NOMO-1 treated with DMSO at 0.1 percent for 48 hours (cell line): ENCODE data around the gene DMBX1.

Source experiments
- DNase-seq: peaks from one replicate; lab custom pipeline; 2025; ENCODE audit not compliant: unreplicated experiment; lab: John Stamatoyannopoulos, UW

The DMBX1 gene

DNA sequence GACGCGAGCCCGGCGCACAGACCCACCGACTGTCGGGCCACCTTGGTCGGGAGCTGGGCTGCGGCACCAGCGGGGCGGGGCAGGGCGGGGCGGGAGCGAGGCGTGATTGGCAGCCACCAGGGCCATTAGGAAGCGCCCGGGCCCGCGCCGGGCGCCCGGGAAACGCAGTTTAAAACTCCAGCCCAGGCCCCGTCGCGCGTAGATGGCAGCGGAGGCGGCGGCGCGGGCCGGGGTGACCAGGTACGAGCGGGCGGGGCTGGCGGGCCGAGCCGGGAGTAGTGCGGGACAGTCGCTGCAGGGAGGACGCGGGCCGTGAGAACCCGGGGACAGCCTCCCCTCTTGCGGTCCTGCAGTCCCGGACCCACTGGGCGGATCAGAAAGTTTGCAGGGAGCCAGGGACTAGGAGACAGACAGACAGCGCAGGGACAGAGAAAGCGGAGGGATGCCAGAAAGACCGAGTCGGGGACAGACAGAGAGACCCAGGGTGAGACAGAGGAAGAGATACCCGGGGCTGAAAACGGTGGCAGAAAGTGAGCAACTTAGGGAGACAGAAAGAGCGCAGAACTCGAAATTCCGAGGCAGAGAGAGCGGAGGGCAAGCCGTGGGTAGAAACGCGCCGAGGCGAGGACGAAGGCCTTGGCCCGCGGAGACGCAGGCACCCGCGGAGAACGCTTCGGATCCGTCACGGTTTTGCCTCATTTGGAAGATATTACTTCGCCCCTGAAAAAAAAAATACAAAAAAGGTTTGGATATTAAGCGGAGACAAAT lies at the start of gene DMBX1:
Gene DMBX1, plus strand, starts transcription at position 199 of the 768 bp plus-strand sequence. CDS start 17,175 bp downstream, outside the sequence.
- peak; percentile 22 for DNase-seq

DNA sequence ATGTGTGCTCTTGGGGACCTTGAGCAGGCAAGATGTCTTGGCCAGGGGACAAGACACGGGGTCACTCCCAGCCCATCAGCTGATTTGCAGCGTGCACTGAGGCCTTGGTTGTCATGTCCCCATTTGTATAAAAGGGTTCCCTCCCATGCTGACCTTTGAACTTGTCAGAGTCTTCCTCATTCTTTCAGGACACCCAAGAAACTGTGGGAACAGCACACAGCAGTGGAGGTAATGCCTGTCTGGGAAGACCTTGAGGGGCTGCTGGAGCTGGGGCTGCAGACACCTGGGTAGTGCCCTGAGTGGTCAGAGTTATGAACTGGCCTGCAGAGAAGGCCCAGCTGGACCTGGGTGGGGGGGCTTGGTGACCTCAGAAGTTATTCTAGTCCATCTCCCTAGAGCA lies 49.2 kb upstream of the DMBX1 start:
- DNase-seq = no peak

DNA sequence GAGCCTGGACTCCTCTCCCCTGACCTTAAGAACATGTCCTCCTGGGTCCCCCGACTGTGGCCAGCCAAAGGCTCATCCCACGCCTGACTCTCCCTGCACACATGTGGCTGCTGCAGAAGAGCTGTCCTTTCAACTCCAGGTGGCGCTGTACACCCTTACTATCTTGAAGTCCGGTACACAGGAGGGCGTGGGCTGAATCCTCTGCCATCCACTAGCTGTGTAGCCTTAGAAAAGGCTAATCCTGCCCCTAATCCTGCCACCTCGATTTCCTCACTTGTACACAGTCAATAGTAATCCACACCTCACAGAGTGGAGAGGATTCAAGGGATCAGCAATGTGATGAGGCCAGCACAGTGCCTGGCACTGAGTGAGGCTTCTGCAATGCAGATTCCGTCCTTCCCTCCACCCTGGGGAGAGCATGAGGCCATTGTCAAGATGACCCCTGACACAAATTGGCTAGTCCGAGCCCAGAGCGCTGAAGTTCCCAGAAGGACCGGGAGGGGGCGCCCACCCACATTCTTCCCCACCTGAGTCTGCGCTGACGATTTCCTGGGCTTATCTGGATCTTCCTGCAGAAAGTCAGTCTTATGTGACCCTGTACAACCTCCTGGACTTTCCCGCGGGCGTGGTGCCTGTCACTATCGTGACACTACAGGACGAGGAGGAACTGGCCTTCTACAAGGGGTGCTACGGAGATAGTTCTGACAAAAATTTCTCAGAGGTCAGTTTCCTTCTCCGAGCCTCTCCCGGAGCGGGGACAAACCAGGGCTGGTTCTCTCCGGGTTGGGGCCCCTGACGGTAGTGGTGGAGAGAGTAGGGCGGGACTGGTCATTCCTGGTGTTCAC lies 47.1 kb upstream of the DMBX1 start:
- DNase-seq = peak; percentile 74

DNA sequence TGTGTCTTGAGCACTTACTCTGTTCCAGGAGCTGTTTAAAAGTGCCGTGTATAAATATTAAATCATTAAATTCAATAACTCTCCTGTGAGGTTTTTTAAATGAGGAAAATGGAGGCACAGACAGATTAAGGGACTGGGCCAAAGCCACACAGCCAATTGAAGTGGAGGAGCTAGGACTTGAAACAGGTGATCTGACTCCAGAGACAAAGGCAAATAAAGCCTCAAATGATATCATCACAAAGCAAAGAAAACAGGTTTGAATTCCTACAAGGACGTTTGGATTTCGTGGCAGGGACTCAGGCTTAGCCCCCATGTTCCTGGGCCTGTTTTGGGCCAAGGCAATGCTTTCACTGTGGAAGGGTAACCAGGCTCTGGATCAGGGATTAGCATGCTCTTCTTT lies 45.2 kb upstream of the DMBX1 start:
- DNase-seq = no peak

DNA sequence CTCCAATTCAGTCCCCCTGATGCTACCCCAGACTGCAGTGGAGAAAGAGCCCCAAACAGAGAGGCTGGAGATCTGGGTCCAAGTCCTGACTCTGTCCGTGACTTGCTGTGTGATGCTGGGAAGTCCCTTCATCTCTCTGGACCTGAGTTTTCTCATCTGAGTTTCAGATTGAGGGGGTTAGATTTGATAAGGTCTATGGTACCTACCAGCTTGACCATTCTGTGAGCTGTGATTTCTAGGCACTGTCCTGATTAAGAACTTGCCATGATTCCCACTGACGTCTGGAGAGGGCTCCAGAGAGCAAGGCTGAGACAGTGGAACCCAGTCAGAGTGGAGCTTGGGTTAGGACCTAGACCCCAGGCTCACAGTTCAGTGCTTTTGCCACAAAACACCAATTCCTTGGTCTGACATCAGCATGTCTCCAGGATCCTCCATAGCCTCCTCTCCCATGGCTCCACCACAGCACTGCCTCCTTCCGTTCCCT lies 43.8 kb upstream of the DMBX1 start:
- no peak for DNase-seq

DNA sequence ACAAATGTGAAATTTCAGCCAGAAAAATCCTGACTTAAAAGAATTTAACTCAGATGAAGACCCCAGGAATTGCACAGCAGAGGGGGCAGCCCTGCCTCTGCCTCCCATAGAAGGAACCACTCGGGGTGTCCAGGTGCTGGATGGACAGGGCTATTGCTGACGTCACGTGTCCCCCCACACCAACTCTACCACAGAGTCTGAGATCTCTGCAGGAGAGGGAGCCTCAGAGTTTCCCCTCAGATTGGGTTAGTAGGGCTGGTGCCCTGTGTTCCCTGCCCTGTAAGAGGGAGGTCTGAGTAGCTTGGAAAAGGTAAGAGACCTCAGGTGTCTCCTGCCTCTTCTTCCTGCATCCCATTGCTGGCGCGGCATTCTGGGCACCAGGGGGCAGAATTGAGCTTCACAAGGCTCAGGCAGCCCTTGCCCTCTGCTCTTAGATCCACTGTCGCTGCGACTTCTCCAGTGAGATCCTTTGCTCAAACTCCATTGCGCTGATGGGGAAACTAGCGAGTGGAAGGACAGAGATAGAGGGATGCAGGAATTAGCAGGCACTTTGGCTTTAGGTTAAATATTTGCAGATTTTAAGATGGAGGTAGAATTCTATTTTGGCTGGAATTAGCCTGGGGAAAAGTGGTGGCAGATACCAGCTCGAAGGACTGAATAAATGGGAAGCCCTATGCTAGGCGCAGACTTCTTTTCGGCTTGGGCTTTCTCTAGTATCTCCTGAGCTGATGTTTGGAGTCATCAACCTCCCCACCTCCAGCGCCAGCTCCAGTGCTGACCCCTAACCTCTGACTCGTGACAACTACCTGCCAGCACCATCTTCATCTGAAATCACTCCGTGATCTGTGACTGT lies 42.8 kb upstream of the DMBX1 start:
- DNase-seq = peak; percentile 41

DNA sequence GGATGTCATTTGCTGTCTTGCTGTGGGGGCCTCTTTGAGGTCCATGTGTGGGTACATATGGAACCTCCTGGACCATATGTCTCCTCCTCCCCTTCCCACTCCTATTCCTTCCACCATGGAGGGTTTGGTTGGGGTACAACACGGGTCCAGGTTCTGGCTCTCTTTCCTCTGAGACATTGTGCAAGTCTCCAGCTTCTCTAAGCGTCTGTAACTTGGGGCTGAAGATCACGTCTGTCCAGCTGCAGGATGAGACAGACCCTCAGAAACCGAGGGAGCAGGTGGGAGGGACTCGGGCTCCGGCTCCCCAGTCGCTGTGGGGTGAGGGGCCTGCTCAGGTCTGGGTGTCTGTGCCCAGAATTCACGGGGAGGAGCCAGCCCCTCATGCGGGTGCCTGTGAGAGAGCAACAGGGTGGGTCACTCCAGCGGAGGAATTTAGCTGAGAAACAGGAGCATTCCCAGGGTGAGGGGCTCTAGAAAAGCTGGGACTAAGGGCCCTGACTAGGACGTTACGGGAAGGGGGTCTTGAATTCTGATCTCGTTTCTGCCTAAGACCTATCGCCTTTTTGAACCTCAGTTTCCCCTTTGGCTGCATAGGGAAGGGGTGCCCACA lies 42.0 kb upstream of the DMBX1 start:
- DNase-seq = no peak

DNA sequence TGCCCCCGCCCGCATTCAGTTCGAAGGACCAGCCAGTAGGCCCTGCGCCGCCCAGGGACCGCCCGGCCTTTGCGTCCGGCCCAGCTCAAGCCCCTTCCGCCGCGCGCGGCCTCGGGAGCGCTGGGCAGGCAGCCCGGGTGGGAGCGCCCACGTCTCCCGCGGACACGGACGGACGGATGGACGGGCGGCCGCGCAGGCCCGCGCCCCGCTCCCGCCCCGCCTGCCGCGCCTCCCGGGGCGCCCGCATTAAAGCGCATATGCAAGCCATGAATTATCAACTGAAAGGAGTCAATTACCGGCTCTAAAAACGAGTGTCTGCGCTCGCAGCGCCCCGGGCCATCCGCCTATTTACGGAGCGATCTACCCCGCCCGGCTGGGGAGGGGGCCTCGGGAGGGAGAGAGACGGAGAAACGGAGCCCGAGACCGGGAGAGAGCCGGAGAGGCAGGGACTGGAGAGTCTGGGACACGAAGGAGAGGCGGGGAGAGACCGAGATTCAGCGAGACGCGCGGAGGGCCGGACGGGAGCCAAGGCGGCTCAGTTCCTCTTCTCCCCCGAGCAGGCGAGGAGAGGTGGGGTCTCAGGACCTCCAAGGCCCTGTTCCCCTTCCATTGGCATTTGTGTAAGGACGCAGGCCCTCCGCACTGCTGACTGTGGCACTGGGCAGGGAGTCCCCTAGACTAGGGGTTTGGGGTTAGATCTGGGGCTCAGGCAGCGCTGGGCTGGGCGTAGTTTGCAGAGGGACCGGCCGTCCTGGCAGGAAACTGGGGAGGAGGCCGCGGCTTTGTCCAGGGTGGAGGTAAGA lies 41.3 kb upstream of the DMBX1 start:
- no peak for DNase-seq

DNA sequence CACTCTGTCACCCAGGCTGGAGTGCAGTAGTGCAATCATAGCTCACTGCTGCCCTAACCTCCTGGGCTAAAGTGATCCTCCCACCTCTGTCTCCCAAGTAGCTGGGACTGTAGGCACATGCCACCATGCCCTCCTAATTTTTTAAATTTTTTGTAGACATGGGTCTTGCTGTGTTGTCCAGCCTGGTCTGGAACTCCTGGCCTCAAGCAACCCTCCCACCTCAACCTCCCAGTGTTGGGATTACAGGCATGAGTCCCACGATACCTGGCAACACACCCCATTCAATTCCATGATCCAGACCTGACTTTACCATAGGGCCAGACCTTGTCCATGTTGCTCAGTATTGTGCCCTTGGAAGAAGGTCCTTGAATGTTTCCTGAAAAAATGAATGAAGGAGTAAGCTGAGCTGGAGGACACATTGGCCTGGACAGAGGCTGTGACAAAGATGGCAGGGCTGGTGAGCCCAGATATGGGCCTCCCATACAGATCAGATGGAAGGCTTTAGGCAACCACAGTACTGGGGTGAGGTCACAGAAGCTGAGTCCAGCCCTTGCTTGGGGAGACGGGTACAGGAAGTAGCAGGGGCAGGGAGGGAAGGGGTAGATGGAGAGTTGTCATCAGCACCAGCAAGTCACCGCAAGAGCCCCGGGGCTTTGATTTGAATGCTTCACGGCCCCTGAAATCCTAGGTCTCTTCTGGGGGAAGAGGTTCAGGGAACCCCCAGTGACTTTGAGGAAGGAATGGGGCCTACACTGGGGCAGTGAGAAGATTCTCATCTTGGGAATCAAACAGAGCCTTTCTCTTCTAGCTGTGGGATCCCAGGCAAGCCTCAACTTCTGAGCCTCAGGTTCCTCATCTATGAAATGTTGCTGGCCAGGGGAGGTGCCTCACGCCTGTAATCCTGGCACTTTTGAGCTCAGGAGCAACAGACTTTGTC lies 40.1 kb upstream of the DMBX1 start:
- no peak for DNase-seq

DNA sequence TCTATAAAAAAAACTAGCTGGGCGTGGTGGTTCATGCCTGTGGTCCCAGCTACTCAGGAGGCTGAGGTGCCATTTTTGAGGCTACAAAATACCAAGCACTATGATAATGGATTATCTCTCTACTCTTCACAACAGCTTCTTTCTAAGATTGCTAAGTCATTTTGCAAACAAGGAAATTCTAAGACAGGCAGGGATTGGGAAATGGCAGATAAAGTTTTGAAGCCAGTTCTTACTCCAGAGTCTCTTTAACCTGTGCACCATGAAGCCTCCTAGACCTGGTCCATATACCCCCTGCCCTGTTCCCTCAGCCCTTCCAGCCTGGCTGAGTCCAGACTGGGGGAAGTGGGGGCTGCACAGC lies 39.5 kb upstream of the DMBX1 start:
- DNase-seq = no peak

DNA sequence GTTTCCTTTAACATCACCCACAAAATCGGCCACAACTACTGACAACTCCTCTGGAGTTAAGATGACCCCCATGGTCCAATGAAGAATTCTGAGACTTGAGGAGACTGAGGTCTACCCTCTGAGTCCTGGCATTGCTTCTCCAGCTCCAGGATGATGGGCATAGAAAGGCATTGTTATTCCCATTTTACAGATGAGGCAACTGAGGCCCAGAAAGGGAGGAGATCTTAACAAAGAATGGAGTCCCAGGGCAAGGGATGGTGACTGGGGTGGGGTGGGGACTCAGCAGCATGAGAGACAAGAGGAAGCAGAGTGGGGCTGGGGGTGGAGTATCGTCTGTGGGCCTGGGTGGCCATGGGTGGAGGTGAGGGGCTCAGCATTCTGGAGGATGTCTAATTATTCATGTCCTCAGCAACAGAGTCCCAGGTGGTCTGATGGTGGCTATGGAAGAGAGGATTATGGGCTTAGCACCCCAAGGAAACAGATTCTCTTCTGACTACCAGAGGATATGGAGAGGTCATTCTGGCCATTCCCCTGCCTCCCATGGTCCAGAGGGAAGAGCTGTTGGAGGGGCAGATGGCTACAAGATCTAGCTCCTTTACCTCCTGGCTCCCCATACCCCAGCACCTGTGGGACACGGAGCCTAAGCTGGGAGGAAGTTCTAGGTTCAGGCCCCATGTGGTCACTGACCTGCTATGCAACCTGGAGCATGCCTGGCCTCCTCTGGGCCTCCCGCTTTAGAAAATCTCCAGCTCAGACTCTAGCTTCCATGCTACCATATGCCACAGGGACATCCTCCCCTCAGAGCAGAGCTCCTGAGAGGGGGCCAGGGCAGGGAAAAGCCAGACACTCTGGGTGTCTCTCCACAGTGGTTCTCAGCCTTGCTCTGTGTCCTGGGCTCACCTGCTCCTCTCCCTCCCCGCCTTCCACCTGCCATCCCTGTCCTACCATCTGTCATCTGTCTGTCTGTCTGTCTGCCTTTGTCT lies 37.4 kb upstream of the DMBX1 start:
- DNase-seq = no peak

DNA sequence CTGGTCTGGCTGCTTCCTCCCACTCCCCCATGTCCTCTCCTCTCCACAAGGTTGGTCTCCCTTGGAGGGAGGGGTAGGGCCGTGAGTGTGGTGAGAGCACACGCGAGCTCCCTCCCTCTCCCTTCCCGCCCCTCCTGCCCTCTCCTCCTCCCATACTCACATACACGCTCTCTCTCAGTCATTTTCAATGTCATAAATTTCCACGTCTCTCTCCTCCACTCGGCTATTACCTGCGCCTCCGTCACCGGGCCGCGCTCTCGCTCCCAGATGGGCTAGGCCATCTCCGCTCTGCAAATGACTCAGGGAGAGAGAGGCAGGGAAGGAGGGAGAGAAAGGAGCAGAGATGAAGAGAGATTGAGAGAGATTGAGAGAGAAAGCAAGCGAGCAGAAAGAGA lies 36.7 kb upstream of the DMBX1 start:
- DNase-seq = no peak

DNA sequence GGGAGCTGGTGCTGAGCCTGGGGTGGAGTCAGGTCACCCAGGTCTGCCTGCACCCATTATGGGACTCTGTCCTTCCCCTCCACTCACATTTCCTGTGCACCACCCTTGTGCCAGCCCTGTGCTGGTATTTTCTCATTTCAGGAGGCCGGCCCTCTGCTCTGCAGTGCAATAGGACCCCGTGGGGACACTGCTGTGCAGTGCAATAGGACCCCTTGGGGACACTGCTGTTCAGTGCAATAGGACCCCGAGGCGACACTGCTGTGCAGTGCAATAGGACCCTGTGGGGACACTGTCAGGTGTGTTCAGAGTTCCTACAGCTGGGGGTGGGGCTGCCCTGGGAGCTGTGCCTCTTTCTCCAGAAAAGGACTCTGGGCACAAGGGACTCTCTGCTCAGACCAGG lies 36.2 kb upstream of the DMBX1 start:
- DNase-seq = no peak

DNA sequence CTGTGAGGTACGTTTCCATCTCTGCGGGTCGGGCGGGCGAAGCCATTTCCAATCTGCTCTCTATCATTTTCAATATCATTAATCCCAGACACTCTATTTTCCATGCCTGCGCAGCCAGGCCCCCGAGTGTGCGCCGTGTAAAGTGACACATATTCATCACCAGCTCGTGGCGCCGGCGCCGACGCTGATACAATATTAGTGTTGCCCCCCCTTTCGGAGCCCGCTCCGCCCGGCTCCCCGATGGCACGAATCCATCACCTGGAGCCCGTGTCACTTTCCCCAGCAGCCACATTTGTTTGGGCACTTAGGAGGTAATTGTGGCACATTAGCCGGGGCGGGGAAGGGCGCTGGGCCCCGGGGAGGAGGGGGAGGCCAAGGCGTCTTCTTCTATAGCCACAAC lies 33.7 kb upstream of the DMBX1 start:
- DNase-seq = no peak

DNA sequence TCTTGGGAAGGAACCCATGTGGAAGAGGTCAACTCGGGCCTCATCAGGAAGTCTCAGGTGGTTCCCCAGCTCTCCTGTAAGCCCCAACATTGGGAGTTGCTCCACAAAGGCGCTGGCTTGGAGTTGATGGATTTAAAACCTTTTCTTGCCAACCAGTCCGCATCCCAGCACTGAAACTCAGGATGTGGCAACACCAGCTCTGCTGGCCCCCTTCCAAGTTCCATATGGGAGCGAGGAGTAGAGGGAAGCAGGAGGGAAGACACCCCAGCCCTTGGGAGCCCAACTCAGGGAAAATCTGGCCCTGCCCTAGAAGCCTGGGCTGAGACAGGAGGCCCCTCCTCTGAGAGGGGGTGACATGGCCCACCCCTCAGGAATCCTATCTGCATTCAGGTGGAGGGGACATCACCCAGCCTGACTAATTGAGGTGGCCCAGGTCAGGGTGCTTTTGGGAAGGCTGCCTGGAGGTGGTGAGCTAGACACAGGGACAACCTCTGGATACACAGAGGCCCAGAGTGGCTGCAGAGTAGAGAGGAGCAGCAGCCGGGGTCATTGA lies 33.1 kb upstream of the DMBX1 start:
- DNase-seq = no peak

DNA sequence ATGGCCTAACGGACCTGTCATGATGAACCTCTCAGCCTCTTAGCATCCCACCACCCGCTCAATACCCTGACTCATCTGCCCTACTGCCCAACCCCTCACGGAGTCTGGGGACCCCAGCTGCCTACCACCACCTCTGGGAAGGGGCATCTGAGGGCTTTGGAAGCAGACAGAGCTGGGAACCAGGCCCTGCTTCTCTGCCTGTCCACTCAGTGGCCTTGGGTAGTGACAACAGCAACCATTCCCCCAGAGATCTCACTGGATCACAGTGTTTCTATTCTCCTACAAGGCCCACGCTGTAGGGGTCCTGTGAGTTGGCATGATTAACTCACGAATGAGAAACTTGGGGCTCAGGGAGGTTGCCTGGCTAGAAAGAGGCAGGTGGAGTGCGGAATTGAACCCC lies 32.5 kb upstream of the DMBX1 start:
- DNase-seq = no peak

DNA sequence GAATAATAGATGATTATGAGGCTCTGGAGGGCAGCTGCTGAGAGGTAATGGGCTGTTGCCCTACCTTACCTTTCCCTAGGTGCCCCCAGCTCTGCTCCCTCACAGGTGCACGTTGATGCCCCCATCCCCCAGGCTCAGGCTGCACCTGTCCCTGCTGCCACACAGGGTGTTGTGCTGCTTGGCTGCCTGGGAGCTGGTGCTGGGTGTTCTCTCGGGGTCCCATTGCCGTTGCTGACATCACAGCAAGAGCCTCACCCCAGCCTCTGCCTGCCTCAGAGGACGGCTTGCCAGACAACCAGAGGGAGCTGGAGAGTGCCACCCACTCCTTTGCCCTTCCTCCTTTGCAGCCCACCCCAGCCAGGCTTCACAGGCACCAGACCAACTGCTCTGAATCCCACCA lies 31.4 kb upstream of the DMBX1 start:
- no peak for DNase-seq

DNA sequence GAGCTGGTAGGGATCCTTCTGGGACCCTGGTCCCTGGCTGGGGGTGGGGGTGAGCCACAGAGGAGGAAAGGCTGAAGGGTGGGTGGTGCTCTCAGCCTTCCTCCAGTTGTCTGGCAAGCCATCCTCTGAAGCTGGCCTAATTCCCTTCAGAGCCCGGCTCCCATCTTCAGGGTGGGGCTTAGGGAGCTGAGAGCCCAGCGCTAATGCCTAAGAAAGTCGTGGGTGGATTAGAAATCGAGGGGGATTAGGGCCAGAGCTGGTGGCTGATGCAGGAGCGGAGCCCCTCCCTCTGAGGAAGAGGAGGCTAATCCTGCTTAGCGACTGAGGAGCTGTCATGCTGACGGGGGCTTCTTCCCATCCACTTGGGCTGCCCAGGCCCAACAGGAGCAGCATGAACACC lies 30.8 kb upstream of the DMBX1 start:
- no peak for DNase-seq
